Right lobe of liver (tissue), 4 donors: ENCODE data around the gene FBXL17.

Experiments used
- CTCF ChIP-seq, 4 donors: fragments of 200-600 bp in 3 of 4; fragments of 450-650 bp in 1 of 4; IDR thresholded peaks; one replicate each; pipeline versions ENCODE4 v1.5.1 to v1.8.0; 2016 to 2022; ENCODE audit warnings: antibody characterized with exemption in 4 of 4, mild to moderate bottlenecking in 2 of 4
- POLR2A ChIP-seq: fragments of 450-650 bp; IDR thresholded peaks from one replicate; pipeline ENCODE4 v1.6.1; 2017; ENCODE audit warnings: antibody characterized with exemption, mild to moderate bottlenecking
- donor health status: DM: no; HTN: no; CAD: no.
- donor health status: DM: no; HTN: no; CAD: no.
- donor health status: DM: no; HTN: yes; CAD: no.

GRCh38 chr5:107869438-107870115, 512.3 kb downstream of the FBXL17 start:
- TF ChIP-seq POLR2A (no peak), CTCF (IDR thresholded peaks at IDR 0.05) (no peak)
